ENCODE measurements around the gene EFL1.

DNA sequence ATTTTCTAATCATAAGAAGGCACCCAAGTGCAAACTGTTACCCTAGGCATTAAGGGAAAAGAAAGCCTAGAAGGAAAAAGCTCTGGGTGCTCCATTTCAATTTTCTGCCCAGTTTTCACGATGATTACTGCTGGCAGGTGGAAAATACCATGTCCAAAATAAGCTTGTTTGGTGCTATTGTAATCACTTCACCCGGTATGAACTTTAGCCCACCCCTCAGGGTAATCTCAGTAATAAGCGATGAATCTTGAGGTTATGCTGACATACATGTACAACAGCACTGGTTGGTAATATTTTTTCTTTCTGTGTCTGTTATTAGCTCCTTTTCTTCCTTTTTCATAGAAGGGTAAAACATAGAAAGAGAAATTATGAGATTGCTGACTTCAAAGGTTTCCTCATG is 128.1 kb downstream of the EFL1 start:
- TF ChIP-seq RAD21 (IDR thresholded peaks at IDR 0.05) (no peak), RXRA (IDR thresholded peaks at IDR 0.05) (no peak), CTCF (IDR thresholded peaks at IDR 0.05; ENCODE audit: low read depth, low read length, missing input control) (no peak), EGR1 (IDR thresholded peaks at IDR 0.05; ENCODE audit: low read depth in 2 of 2) (no peak), YY1 (IDR thresholded peaks at IDR 0.05) (no peak), SP1 (IDR thresholded peaks at IDR 0.05) (no peak)
- TF ChIP-seq, protein P1, sequence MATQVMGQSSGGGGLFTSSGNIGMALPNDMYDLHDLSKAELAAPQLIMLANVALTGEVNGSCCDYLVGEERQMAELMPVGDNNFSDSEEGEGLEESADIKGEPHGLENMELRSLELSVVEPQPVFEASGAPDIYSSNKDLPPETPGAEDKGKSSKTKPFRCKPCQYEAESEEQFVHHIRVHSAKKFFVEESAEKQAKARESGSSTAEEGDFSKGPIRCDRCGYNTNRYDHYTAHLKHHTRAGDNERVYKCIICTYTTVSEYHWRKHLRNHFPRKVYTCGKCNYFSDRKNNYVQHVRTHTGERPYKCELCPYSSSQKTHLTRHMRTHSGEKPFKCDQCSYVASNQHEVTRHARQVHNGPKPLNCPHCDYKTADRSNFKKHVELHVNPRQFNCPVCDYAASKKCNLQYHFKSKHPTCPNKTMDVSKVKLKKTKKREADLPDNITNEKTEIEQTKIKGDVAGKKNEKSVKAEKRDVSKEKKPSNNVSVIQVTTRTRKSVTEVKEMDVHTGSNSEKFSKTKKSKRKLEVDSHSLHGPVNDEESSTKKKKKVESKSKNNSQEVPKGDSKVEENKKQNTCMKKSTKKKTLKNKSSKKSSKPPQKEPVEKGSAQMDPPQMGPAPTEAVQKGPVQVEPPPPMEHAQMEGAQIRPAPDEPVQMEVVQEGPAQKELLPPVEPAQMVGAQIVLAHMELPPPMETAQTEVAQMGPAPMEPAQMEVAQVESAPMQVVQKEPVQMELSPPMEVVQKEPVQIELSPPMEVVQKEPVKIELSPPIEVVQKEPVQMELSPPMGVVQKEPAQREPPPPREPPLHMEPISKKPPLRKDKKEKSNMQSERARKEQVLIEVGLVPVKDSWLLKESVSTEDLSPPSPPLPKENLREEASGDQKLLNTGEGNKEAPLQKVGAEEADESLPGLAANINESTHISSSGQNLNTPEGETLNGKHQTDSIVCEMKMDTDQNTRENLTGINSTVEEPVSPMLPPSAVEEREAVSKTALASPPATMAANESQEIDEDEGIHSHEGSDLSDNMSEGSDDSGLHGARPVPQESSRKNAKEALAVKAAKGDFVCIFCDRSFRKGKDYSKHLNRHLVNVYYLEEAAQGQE (IDR thresholded peaks at IDR 0.05): no peak

Measured in liver (tissue), 3 donors.